ENCODE data around the gene DLEU7.

The DLEU7 gene

GRCh38 chr13:50842251-50842989 is 1.1 kb downstream of the DLEU7 start:
- no peak for DNase-seq

- no peak for DNase-seq
Observed at GRCh38 chr13:50841786-50842185, 1.7 kb downstream of the DLEU7 start.

GRCh38 chr13:50840284-50840683 is 3.2 kb downstream of the DLEU7 start:
- no peak for DNase-seq

GRCh38 chr13:50839828-50840227 is 3.7 kb downstream of the DLEU7 start:
- no peak for DNase-seq

GRCh38 chr13:50838701-50839100 is 4.8 kb downstream of the DLEU7 start:
- no peak for DNase-seq

- no peak for DNase-seq
Observed at GRCh38 chr13:50838031-50838430, 5.5 kb downstream of the DLEU7 start.

GRCh38 chr13:50831512-50831911 is 12.0 kb downstream of the DLEU7 start:
- DNase-seq, result no peak

- no peak for DNase-seq
Observed at GRCh38 chr13:50829896-50830295, 13.6 kb downstream of the DLEU7 start.

GRCh38 chr13:50829226-50829625 is 14.3 kb downstream of the DLEU7 start:
- DNase-seq, result no peak

- DNase-seq, result no peak
Observed at GRCh38 chr13:50826035-50826434, 17.5 kb downstream of the DLEU7 start.

- no peak for DNase-seq
Observed at GRCh38 chr13:50812242-50812641, 31.2 kb downstream of the DLEU7 start.

GRCh38 chr13:50810998-50811397 is 32.5 kb downstream of the DLEU7 start:
- DNase-seq, result no peak

GRCh38 chr13:50810468-50810867 is 33.0 kb downstream of the DLEU7 start:
- no peak for DNase-seq

GRCh38 chr13:50809133-50810090 is 34.1 kb downstream of the DLEU7 start:
- DNase-seq, result peak; percentile 40 to 44

GRCh38 chr13:50805805-50806204 is 37.7 kb downstream of the DLEU7 start:
- no peak for DNase-seq

- peak; percentile 51 to 70 for DNase-seq
Observed at GRCh38 chr13:50801087-50801931, 42.2 kb downstream of the DLEU7 start.

- no peak for DNase-seq
Observed at GRCh38 chr13:50800091-50800739, 43.3 kb downstream of the DLEU7 start.

GRCh38 chr13:50798923-50799322 is 44.6 kb downstream of the DLEU7 start:
- DNase-seq, result no peak

GRCh38 chr13:50797091-50797490 is 46.4 kb downstream of the DLEU7 start:
- DNase-seq, result no peak

- no peak for DNase-seq
Observed at GRCh38 chr13:50796463-50796862, 47.0 kb downstream of the DLEU7 start.

GRCh38 chr13:50794226-50794625 is 49.3 kb downstream of the DLEU7 start:
- no peak for DNase-seq

GRCh38 chr13:50793026-50793425 is 50.5 kb downstream of the DLEU7 start:
- no peak for DNase-seq
